ENCODE measurements around the gene CSF1R. TPM values are rescaled to one million over a fixed set of nuclear protein-coding genes. Genes with fewer than 3 reads are reported as not detected.

Gene CSF1R
- total and polyA plus RNA-seq, 2 of the 8 experiments (the other 6 are each of a cell fraction or from before 2014, with no cell fraction given): 0.12 TPM; not detected in 1

GRCh38 chr5:150132740-150133139, 46.4 kb upstream of the CSF1R start:
- Histone ChIP-seq H3K27ac (ENCODE audit: low read depth, low read length) (no peak overlapping the region), H2BK12ac (ENCODE audit: low read depth, low read length) (no peak overlapping the region), H3K18ac (ENCODE audit: extremely low read depth, low read length) (no peak overlapping the region), H3K4ac (replicated peaks; ENCODE audit: insufficient read length, low read depth, low read length) (no peak overlapping the region), H3K23me2 (ENCODE audit: low read depth, low read length) (no peaks in the 10 kb centered on the region), H2BK15ac (ENCODE audit: low read length) (no peak overlapping the region), H2AFZ (ENCODE audit: low read length) (no peak overlapping the region), H4K8ac (ENCODE audit: extremely low read depth, insufficient read depth, low read length) (no peak overlapping the region), H3K56ac (replicated peaks; ENCODE audit: insufficient read length, low read depth, low read length) (no peak overlapping the region), H3K4me1 (replicated peaks in 1 of 4; ENCODE audit: control insufficient read depth in 3 of 4, insufficient read depth in 4 of 4, low read length in 3 of 4) (peaks cover 5 to 26% (median 18%) of the 10 kb centered on the region in 4 experiments; a peak in 6 of 7 replicates), H2BK120ac (replicated peaks; ENCODE audit: low read depth, low read length) (no peak overlapping the region), H2AK5ac (ENCODE audit: low read depth, low read length) (no peak overlapping the region), H4K20me1 (replicated peaks in 1 of 2; ENCODE audit: control insufficient read depth in 1 of 2, insufficient read depth in 2 of 2, low read length in 2 of 2) (peaks cover 0 to 9% of the 10 kb centered on the region in 2 experiments), H2BK20ac (ENCODE audit: low read length) (no peak overlapping the region), H3K27me3 (replicated peaks in 1 of 4; ENCODE audit: control insufficient read depth in 3 of 4, extremely low read depth in 1 of 4, insufficient read depth in 3 of 4, low read length in 3 of 4) (peaks cover 0 to 5% (median 3%) of the 10 kb centered on the region in 4 experiments; a peak in 3 of 7 replicates), H3K4me3 (ENCODE audit: extremely low read depth in 1 of 4, insufficient read depth in 2 of 4, low read depth in 3 of 4, low read length in 4 of 4) (no peak overlapping the region), H3K9ac (replicated peaks in 1 of 4; ENCODE audit: extremely low read depth in 1 of 4, low read depth in 3 of 4, low read length in 3 of 4) (no peak overlapping the region), H2BK5ac (ENCODE audit: low read depth, low read length) (no peak overlapping the region), H3K79me1 (ENCODE audit: low read depth, low read length) (no peaks in the 10 kb centered on the region), H3K79me2 (ENCODE audit: control insufficient read depth in 1 of 2, insufficient read depth in 2 of 2, low read length in 2 of 2) (no peaks in the 10 kb centered on the region), H3K36me3 (ENCODE audit: control insufficient read depth in 2 of 4, insufficient read depth in 4 of 4, low read length in 3 of 4) (no peaks in the 10 kb centered on the region), H3K9me3 (ENCODE audit: insufficient read depth in 2 of 2, low read depth in 1 of 2, low read length in 1 of 2) (no peaks in the 10 kb centered on the region), H4K5ac (ENCODE audit: insufficient read length, low read depth, low read length) (no peak overlapping the region), H4K91ac (replicated peaks; ENCODE audit: insufficient read length, low read length) (no peak overlapping the region), H3K14ac (ENCODE audit: insufficient read length) (no peak overlapping the region), H3K4me2 (ENCODE audit: insufficient read depth in 1 of 2, low read depth in 2 of 2, low read length in 2 of 2) (no peak overlapping the region), H3K23ac (ENCODE audit: insufficient read length) (no peak overlapping the region)
- ChIA-PET CTCF (ENCODE audit: partially characterized antibody) (interaction anchor here (0.7 to 11.9 kb wide), 14 partner anchors 9 to 134 kb away, joined by 3 to 109 read pairs (median 4); no protein-coding TSS in a partner anchor), POLR2A (ENCODE audit: partially characterized antibody) (interaction anchor here (1.2 kb wide), 1 partner anchor 43 kb away, joined by 3 read pairs; no protein-coding TSS in a partner anchor)
- DNase-seq (ENCODE audit: low read depth in 1 of 2, low spot score in 2 of 2) (no peak), FAIRE-seq (no peak)
- WGBS, 2 experiments (ENCODE audit: extremely low coverage in 1 of 2, insufficient coverage in 1 of 2, insufficient read length in 1 of 2, insufficient replicate concordance in 2 of 2, low coverage in 1 of 2, low lambda C conversion rate in 2 of 2, missing lambda C conversion rate in 1 of 2): 96% methylated on average over 15 of the region's 22 CpGs; no CpG with 5 or more reads in 1 of the 2 experiments
- TF ChIP-seq TBP (IDR thresholded peaks at IDR 0.05; ENCODE audit: low read depth, low read length): no peak
- TF ChIP-seq YY1 (IDR thresholded peaks at IDR 0.05; ENCODE audit: low read depth, low read length): no peak
- no peak for TF ChIP-seq JUN (IDR thresholded peaks at IDR 0.05; ENCODE audit: low read depth, low read length)
- TF ChIP-seq KDM1A (IDR thresholded peaks at IDR 0.05; ENCODE audit: borderline replicate concordance, low read length): no peak
- TF ChIP-seq SP2 (IDR thresholded peaks at IDR 0.05; ENCODE audit: low read length): no peak
- no peak for TF ChIP-seq POLR2AphosphoS5 (IDR thresholded peaks at IDR 0.05; ENCODE audit: low read depth, low read length)
- TF ChIP-seq KDM4A (IDR thresholded peaks at IDR 0.05; ENCODE audit: low read depth, low read length, severe bottlenecking): no peak
- TF ChIP-seq MAX (IDR thresholded peaks at IDR 0.05): no peak
- TF ChIP-seq USF2 (IDR thresholded peaks at IDR 0.05; ENCODE audit: low read length): no peak
